ENCODE data around the gene TMEM179.

Gene TMEM179

GRCh38 chr14:104547998-104548700 lies 56.4 kb downstream of the TMEM179 start:
- H3K4me3 ChIP-seq (ENCODE audit: low read depth, low read length): no peak overlapping the region
- H3K9ac ChIP-seq (ENCODE audit: low read depth, low read length): no peak overlapping the region
- peaks cover 2% of the 10 kb centered on the region for H3K4me1 ChIP-seq (ENCODE audit: control insufficient read depth, insufficient read depth, low read length)

GRCh38 chr14:104547310-104547997 lies 57.1 kb downstream of the TMEM179 start:
- Histone ChIP-seq H3K9me3 (ENCODE audit: control insufficient read depth, insufficient read depth, low read length) (no peaks in the 10 kb centered on the region), H3K27me3 (ENCODE audit: control insufficient read depth, insufficient read depth, low read length) (no peaks in the 10 kb centered on the region), H3K9ac (ENCODE audit: low read depth, low read length) (no peak overlapping the region), H3K4me1 (ENCODE audit: control insufficient read depth, insufficient read depth, low read length) (peaks cover 2% of the 10 kb centered on the region), H3K36me3 (ENCODE audit: control insufficient read depth, insufficient read depth, low read length) (no peaks in the 10 kb centered on the region), H3K4me3 (ENCODE audit: low read depth, low read length) (no peak overlapping the region)

More at GRCh38 chr14:104547998-104548700, 56.4 kb downstream of the TMEM179 start:
- Histone ChIP-seq H3K9me3 (ENCODE audit: control insufficient read depth, insufficient read depth, low read length) (no peaks in the 10 kb centered on the region), H3K27me3 (ENCODE audit: control insufficient read depth, insufficient read depth, low read length) (no peaks in the 10 kb centered on the region), H3K36me3 (ENCODE audit: control insufficient read depth, insufficient read depth, low read length) (no peaks in the 10 kb centered on the region)

GRCh38 chr14:104546591-104547309 lies 57.8 kb downstream of the TMEM179 start:
- Histone ChIP-seq H3K36me3 (ENCODE audit: control insufficient read depth, insufficient read depth, low read length) (no peaks in the 10 kb centered on the region), H3K9me3 (ENCODE audit: control insufficient read depth, insufficient read depth, low read length) (no peaks in the 10 kb centered on the region), H3K27me3 (ENCODE audit: control insufficient read depth, insufficient read depth, low read length) (no peaks in the 10 kb centered on the region), H3K9ac (ENCODE audit: low read depth, low read length) (no peak overlapping the region), H3K4me3 (ENCODE audit: low read depth, low read length) (no peak overlapping the region), H3K4me1 (ENCODE audit: control insufficient read depth, insufficient read depth, low read length) (peaks cover 2% of the 10 kb centered on the region)

DNA sequence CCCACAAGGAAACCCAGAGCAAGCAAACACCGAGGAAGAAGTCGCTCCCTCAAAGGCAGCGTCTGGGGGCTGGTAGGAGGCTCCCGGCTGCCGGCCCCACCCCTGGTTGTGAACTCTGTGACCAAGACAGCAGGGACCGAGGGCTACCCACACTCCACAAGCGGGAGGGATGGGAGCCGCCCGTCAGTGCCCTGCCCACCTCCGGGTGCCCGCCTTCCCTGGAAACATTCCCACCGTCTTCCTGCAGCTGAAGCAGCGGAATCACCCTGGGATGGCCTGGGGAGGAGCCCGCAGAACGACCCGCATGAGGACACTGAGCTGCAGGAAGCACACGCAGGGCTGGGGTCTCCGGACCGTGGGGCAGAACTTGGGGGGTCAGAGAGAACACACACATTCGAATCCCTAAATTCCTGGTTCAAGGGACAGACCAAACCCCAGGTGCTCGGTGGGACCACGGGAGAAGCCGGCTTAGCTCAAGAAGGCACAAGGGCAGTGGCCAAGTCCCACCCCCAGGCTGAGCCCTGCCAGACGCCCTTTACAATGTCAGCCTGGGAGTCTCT lies 58.5 kb downstream of the TMEM179 start:
- H3K36me3 ChIP-seq (ENCODE audit: control insufficient read depth, insufficient read depth, low read length): no peaks in the 10 kb centered on the region
- H3K9me3 ChIP-seq (ENCODE audit: control insufficient read depth, insufficient read depth, low read length): no peaks in the 10 kb centered on the region
- H3K4me1 ChIP-seq (ENCODE audit: control insufficient read depth, insufficient read depth, low read length): peaks cover 2% of the 10 kb centered on the region
- H3K9ac ChIP-seq (ENCODE audit: low read depth, low read length): no peak overlapping the region
- H3K4me3 ChIP-seq (ENCODE audit: low read depth, low read length): no peak overlapping the region
- no peaks in the 10 kb centered on the region for H3K27me3 ChIP-seq (ENCODE audit: control insufficient read depth, insufficient read depth, low read length)

- no peaks in the 10 kb centered on the region for H3K27me3 ChIP-seq (ENCODE audit: control insufficient read depth, insufficient read depth, low read length)
- H3K9me3 ChIP-seq (ENCODE audit: control insufficient read depth, insufficient read depth, low read length): no peaks in the 10 kb centered on the region
- peaks cover 2% of the 10 kb centered on the region for H3K4me1 ChIP-seq (ENCODE audit: control insufficient read depth, insufficient read depth, low read length)
- H3K9ac ChIP-seq (ENCODE audit: low read depth, low read length): no peak overlapping the region
- no peak overlapping the region for H3K4me3 ChIP-seq (ENCODE audit: low read depth, low read length)
- no peaks in the 10 kb centered on the region for H3K36me3 ChIP-seq (ENCODE audit: control insufficient read depth, insufficient read depth, low read length)
Measured at GRCh38 chr14:104545151-104545941, 59.2 kb downstream of the TMEM179 start.

GRCh38 chr14:104544362-104544961 lies 60.1 kb downstream of the TMEM179 start:
- H3K4me1 ChIP-seq (ENCODE audit: control insufficient read depth, insufficient read depth, low read length): peaks cover 2% of the 10 kb centered on the region

DNA sequence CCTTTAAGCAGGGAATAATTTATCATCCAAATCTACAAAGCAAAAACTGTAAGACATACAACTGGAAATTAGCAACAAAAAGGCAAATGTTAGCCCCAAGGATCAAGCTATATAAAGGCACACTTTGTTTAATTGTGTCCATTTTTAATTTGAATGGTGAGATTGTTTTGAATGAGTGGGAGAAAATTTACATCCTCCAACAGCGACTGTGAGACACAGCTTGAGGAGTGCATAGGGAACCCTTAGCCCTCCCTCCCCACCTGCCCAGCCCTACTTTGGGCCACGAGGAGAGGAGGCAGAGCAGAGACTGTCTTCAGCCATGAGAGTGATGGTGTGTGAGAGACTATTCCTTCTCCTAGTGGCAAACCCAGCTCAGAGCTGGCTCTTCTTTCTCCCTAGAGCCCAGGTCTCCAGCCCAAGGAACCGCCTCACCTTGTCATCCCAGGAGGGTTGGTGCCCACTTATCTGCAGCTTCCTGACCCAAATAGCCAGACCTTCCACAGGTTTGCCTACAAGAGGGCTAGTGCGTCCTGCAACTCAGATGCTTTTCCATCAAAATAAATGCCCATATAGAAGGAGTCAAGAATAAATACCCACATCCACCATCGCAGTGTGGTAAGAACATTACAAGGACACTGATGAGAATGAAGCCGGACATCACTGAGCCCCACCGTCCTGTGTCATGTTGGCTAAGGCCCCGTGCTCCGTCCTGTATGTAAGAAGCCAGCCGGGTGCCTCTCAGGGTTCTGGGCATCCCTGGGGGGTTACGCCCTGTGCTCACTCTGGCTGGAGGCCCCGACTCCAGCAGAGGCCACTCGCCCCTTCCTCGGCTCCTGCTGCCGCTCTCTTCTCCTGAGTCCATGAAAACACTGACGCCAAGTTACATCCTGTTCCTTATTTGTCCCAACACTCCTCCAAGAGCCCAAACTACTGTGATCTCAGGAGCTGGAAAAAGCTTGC lies 61.4 kb downstream of the TMEM179 start:
- Histone ChIP-seq H3K9me3 (ENCODE audit: control insufficient read depth, insufficient read depth, low read length) (no peaks in the 10 kb centered on the region), H3K27me3 (ENCODE audit: control insufficient read depth, insufficient read depth, low read length) (no peaks in the 10 kb centered on the region), H3K36me3 (ENCODE audit: control insufficient read depth, insufficient read depth, low read length) (no peaks in the 10 kb centered on the region), H3K4me3 (ENCODE audit: low read depth, low read length) (no peak overlapping the region), H3K9ac (ENCODE audit: low read depth, low read length) (no peak overlapping the region), H3K4me1 (ENCODE audit: control insufficient read depth, insufficient read depth, low read length) (no peaks in the 10 kb centered on the region)

More at GRCh38 chr14:104544362-104544961, 60.1 kb downstream of the TMEM179 start:
- no peaks in the 10 kb centered on the region for H3K27me3 ChIP-seq (ENCODE audit: control insufficient read depth, insufficient read depth, low read length)
- H3K4me3 ChIP-seq (ENCODE audit: low read depth, low read length): no peak overlapping the region
- H3K9ac ChIP-seq (ENCODE audit: low read depth, low read length): no peak overlapping the region
- H3K36me3 ChIP-seq (ENCODE audit: control insufficient read depth, insufficient read depth, low read length): no peaks in the 10 kb centered on the region
- no peaks in the 10 kb centered on the region for H3K9me3 ChIP-seq (ENCODE audit: control insufficient read depth, insufficient read depth, low read length)

DNA sequence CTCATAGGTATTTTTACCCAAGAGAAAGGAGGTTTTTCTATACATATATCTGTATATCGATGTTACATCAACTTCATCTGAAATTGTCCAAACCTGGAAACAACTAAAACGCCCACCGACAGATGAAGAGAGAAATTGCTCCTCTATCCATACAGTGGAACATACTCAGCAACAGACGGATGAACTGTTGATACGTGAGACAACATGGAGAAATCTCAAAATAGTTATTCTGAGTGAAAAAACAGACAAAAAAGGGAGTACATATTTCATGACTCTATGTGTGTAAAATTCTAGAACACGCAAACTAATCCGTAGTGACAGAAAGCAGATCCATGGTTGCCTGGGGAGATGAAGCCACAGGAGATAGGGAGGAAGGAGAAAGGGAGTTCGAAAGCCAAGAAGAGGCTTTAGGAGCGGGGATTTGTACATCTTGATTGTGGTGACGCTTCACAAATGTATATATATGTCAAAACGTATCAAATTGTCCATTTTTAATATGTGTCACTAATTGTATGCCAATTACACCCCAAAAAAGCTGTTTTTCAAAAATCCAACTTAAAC lies 62.6 kb downstream of the TMEM179 start:
- Histone ChIP-seq H3K36me3 (ENCODE audit: control insufficient read depth, insufficient read depth, low read length) (no peaks in the 10 kb centered on the region), H3K4me3 (ENCODE audit: low read depth, low read length) (no peak overlapping the region), H3K4me1 (ENCODE audit: control insufficient read depth, insufficient read depth, low read length) (no peaks in the 10 kb centered on the region), H3K27me3 (ENCODE audit: control insufficient read depth, insufficient read depth, low read length) (no peaks in the 10 kb centered on the region), H3K9ac (ENCODE audit: low read depth, low read length) (no peak overlapping the region), H3K9me3 (ENCODE audit: control insufficient read depth, insufficient read depth, low read length) (no peaks in the 10 kb centered on the region)
